SK-N-SH treated with all-trans-retinoic acid at 6 μM for 48 hours (cell line): Measurements from ENCODE around the gene RCOR1.

ENCODE experiments used
- ARNTL ChIP-seq: fragments of 450-650 bp; formaldehyde crosslinking; IDR thresholded peaks from 2 replicates; pipeline ENCODE4 v1.5.0; 2020; ENCODE audit warnings: low read depth, mild to moderate bottlenecking, moderate library complexity, borderline replicate concordance
- BACH2 ChIP-seq: fragments of 250-450 bp; sonication (Bioruptor Pico); IDR thresholded peaks from 2 replicates; pipeline ENCODE4 v1.9.0; 2021; ENCODE audit warnings: mild to moderate bottlenecking, borderline replicate concordance
- CREB5 ChIP-seq: fragments of 250-450 bp; sonication (Bioruptor Pico); IDR thresholded peaks from 2 replicates; pipeline ENCODE4 v1.5.1; 2020; ENCODE audit warnings: low read depth, mild to moderate bottlenecking, moderate library complexity
- CSDC2 ChIP-seq: fragments of 250-450 bp; sonication (Bioruptor Pico); IDR thresholded peaks from 2 replicates; pipeline ENCODE4 v1.5.0; 2020; ENCODE audit warnings: mild to moderate bottlenecking, moderate library complexity
- GLIS3 ChIP-seq: fragments of 250-450 bp; sonication (Bioruptor Pico); IDR thresholded peaks from 2 replicates; pipeline ENCODE4 v1.5.0; 2020; ENCODE audit warnings: mild to moderate bottlenecking, moderate library complexity
- OSR1 ChIP-seq: fragments of 250-450 bp; sonication (Bioruptor Pico); IDR thresholded peaks from 2 replicates; pipeline ENCODE4 v1.8.0; 2022; ENCODE audit warnings: moderate library complexity, mild to moderate bottlenecking, inconsistent platforms
- PATZ1 ChIP-seq: fragments of 250-450 bp; sonication (Bioruptor Pico); IDR thresholded peaks from 2 replicates; pipeline ENCODE4 v1.8.0; 2020; ENCODE audit warnings: mild to moderate bottlenecking, moderate library complexity, borderline replicate concordance
- PPARA ChIP-seq: fragments of 250-450 bp; sonication (Bioruptor Pico); IDR thresholded peaks from 2 replicates; pipeline ENCODE4 v1.5.0; 2020; ENCODE audit warnings: mild to moderate bottlenecking, borderline replicate concordance
- RARB ChIP-seq: fragments of 250-450 bp; sonication (Bioruptor Pico); IDR thresholded peaks from 2 replicates; pipeline ENCODE4 v1.8.0; 2021; ENCODE audit warnings: mild to moderate bottlenecking, moderate library complexity
- TOX ChIP-seq: fragments of 250-450 bp; sonication (Bioruptor Pico); IDR thresholded peaks from 2 replicates; pipeline ENCODE4 v1.8.0; 2021; ENCODE audit warnings: mild to moderate bottlenecking, moderate library complexity, borderline replicate concordance
- TSHZ2 ChIP-seq: fragments of 250-450 bp; sonication (Bioruptor Pico); IDR thresholded peaks from 2 replicates; pipeline ENCODE4 v1.5.0; 2020; ENCODE audit warnings: mild to moderate bottlenecking, moderate library complexity
- ZC3H10 ChIP-seq: fragments of 250-450 bp; sonication (Bioruptor Pico); IDR thresholded peaks from 2 replicates; pipeline ENCODE4 v1.5.1; 2021; ENCODE audit warnings: mild to moderate bottlenecking, moderate library complexity
- ZFP30 ChIP-seq: fragments of 450-650 bp; formaldehyde crosslinking; IDR thresholded peaks from 2 replicates; pipeline ENCODE4 v1.5.0; 2022; ENCODE audit warnings: mild to moderate bottlenecking, moderate library complexity
- ZNF565 ChIP-seq: fragments of 450-650 bp; formaldehyde crosslinking; conservative IDR thresholded peaks from 2 replicates; pipeline ENCODE4 v1.5.0; 2020; ENCODE audit warnings: low read depth, mild to moderate bottlenecking, moderate library complexity

GRCh38 chr14:102626530-102626929 lies 34.1 kb downstream of the RCOR1 start:
- no peak for TF ChIP-seq OSR1 (CRISPR knock-in tag)
- no peak for TF ChIP-seq PATZ1 (CRISPR knock-in tag)
- no peak for TF ChIP-seq RARB (CRISPR knock-in tag)
- no peak for TF ChIP-seq PPARA
- no peak for TF ChIP-seq CSDC2 (CRISPR knock-in tag)
- no peak for TF ChIP-seq ARNTL (CRISPR knock-in tag)
- TF ChIP-seq CREB5 (CRISPR knock-in tag), result no peak
- no peak for TF ChIP-seq ZNF565 (CRISPR knock-in tag)
- TF ChIP-seq ZFP30 (CRISPR knock-in tag), result no peak
- no peak for TF ChIP-seq BACH2 (CRISPR knock-in tag)
- TF ChIP-seq TOX (CRISPR knock-in tag), result no peak
- TF ChIP-seq ZC3H10 (CRISPR knock-in tag), result no peak
- TF ChIP-seq GLIS3 (CRISPR knock-in tag), result no peak
- TF ChIP-seq TSHZ2, result no peak
